GM18526 (cell line): ENCODE measurements around the gene NEDD4L.

Experiments used
- POLR2A ChIP-seq: IDR thresholded peaks from 3 replicates; pipeline ENCODE4 v1.6.1; 2011; ENCODE audit not compliant: insufficient read length; ENCODE audit errors: extremely low read depth

Gene NEDD4L

GRCh38 chr18:58386780-58387179, 342.8 kb downstream of the NEDD4L start:
- TF ChIP-seq POLR2A: no peak

GRCh38 chr18:58387716-58388115, 343.7 kb downstream of the NEDD4L start:
- no peak for TF ChIP-seq POLR2A

- TF ChIP-seq POLR2A: no peak
Measured at GRCh38 chr18:58388736-58389135, 344.7 kb downstream of the NEDD4L start.

DNA sequence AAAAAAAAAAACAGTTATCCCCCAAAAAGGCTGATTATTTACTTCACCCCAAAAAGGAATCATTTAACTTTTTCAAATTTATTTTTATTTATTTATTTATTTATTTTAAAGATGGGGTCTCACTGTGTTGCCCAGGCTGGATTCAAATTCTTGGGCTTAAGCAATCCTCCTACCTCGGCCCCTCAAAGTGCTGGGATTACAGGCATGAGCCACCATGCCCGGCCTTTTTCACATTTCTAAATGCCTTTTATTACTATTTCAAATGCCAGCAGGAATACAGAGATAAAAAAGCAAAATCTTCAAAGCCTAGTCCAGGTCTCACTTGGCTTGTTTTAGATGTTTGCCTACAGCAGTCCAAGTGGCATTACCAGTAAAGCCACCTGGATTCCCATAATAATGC, 345.7 kb downstream of the NEDD4L start:
- no peak for TF ChIP-seq POLR2A

- TF ChIP-seq POLR2A: no peak
Measured at GRCh38 chr18:58390399-58390798, 346.4 kb downstream of the NEDD4L start.

DNA sequence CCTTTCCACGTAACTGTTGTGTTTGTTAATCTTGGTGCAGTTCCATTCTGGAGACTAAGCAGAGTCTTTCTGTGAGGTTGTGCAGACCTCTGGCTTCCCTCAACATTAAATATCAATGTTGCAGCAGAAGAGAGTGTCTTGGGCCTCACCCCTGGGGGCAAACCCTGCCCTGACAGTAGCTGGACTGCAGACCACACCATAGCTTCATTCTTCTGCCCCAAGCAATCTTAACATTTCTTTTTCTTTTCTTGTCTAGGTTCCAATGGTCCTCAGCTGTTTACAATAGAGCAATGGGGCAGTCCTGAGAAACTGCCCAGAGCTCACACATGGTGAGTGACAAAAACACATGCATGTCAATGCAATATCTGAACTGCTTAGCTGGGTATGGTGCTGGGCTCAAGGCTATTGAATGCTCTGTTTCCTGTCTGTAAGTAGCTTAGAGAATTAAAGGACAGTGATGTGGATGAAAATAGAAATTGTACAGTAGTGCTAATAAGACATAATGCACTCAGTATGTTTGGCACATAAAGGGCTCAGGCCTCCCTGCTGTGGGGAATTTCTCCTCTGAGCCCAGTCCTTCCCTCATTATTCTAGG, 347.3 kb downstream of the NEDD4L start:
- TF ChIP-seq POLR2A: no peak

- TF ChIP-seq POLR2A: no peak
Measured at GRCh38 chr18:58391932-58392323, 347.9 kb downstream of the NEDD4L start.

DNA sequence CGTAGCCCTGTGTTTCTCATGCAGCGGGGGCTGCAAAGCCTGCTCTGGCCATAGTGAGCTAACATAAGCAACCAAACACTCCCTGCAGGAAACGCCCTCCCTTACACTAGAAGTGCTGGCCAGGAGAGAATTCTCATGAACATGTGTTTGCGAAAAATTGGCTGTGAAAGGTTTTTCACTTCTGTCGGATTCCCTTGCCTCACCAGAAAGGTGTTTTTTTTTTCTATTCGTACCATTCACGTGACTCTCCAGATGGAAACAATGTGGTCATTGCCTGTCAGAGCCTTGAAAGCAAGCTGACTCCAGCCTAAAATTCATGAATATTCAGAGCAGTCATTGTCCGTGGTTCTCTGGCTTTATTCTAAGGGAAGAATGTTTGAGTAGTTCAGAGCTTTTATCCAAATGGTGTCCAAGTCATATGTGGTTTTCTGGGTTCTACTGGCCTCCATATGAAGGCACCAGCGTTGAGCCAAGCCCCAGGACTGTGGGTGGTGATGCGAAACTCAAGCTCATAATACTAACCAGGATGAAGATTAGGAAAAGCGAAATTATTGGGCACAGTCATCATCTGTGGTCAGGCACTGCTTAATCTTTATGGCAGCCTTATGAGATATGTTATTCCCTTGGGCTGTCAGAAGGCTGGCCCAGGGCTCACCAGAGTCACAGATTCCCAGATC, 348.4 kb downstream of the NEDD4L start:
- no peak for TF ChIP-seq POLR2A

- TF ChIP-seq POLR2A: no peak
Measured at GRCh38 chr18:58393295-58393694, 349.3 kb downstream of the NEDD4L start.

- no peak for TF ChIP-seq POLR2A
Measured at GRCh38 chr18:58394046-58394445, 350.0 kb downstream of the NEDD4L start.

GRCh38 chr18:58394602-58395425, 350.8 kb downstream of the NEDD4L start:
- no peak for TF ChIP-seq POLR2A

- no peak for TF ChIP-seq POLR2A
Measured at GRCh38 chr18:58396144-58396543, 352.1 kb downstream of the NEDD4L start.

- no peak for TF ChIP-seq POLR2A
Measured at GRCh38 chr18:58396966-58397365, 352.9 kb downstream of the NEDD4L start.

DNA sequence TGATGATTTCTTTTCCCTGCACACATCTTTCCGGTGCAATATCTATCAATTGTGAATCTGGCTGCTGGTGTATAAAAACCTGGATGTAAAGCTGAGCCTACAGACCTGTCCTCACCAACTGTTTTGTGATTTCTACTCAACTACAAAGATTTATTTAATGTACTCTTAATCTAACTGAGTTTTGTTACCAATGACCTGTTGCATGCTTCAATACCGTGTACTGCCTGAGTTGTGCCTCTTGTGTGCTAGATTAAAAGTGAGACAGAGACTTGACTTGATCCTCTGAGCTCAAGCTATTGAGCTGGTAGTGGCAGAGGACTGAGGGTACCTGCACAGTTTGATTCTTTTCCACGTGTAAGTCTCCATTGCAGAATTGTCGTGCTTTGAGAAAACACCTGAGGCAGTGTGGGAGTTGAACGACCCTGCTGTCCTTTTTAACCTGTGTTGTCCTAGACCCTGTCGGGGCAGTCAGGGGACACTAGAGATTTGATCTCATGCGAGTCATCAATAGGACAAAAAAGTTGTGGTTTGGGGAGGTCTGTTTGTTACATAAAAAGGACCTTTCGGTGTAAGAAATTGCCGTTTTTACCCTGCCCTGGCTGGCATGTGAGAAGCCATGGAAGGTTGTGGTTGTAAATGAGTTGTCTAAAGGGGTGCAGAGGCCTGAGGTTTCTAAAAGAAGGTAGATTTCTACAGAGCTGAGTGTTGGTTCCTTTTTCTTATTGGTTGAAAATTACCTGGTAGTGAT, 353.5 kb downstream of the NEDD4L start:
- no peak for TF ChIP-seq POLR2A

DNA sequence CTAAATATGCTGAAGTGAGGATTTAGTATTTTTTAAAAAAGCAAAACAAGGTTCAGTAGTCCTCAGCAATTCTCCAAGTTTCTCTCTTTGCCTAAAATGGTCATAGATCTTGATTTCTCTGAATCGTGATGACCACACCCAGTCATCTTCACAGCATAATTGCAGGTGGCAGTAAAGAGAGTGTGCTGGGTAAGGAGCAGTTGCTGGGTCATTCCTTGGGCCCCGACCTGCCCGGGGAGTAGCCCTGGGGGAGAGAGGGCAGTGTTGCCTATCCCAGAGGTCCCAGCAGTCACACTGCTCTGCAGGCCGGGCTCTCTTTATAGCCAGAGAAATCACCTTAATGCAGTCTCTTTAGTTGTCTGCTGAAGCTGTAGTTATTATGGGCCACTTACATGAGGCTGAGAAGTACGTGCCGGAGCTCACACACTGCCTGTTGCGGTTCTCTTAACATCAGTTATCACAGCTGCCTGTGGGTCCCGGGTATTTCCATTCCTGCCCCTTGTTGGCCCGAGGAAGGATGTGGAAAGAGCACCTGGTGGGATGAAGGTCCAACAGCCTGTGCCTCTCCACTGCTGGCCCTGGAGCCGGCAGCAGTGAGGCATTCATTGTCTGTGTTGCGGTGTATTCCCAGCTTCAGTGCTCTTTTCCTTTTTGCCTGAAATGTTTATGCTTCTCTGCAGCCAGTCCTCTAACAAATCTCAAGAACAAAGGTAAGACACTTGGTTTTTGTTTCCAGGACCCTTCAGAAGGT, 354.8 kb downstream of the NEDD4L start:
- TF ChIP-seq POLR2A: no peak
